Cardiac fibroblast (primary cell): ENCODE results near the gene A4GNT.
"Not testable (repeated sequence)": the region's sequence is repeated elsewhere in the genome, so short reads cannot be mapped to it uniquely, and the experiment has no call there.

Source experiments
- DNase-seq, 2 donors: peaks; one replicate each; pipeline versions ENCODE4 v3.0.0 to v3.0.0-alpha.2; 2010; ENCODE audit warnings: low read depth in 2 of 2
- H3K4me3 ChIP-seq, 2 donors: replicated peaks in 1 of 2; 1 replicate in 1 of 2; 2 replicates in 1 of 2; pipeline ENCODE4 v1.5.1; 2011; ENCODE audit warnings: low read depth in 2 of 2, low read length in 2 of 2, mild to moderate bottlenecking in 2 of 2, moderate library complexity in 1 of 2
- CTCF ChIP-seq: IDR thresholded peaks from one replicate; pipeline ENCODE4 v1.5.1; 2011; ENCODE audit warnings: low read depth, mild to moderate bottlenecking, low read length, inconsistent platforms

Gene A4GNT

GRCh38 chr3:138157743-138158142, 25.6 kb upstream of the A4GNT start:
- no peak for TF ChIP-seq CTCF
- no peak overlapping the region for H3K4me3 ChIP-seq
- DNase-seq, result no peak

DNA sequence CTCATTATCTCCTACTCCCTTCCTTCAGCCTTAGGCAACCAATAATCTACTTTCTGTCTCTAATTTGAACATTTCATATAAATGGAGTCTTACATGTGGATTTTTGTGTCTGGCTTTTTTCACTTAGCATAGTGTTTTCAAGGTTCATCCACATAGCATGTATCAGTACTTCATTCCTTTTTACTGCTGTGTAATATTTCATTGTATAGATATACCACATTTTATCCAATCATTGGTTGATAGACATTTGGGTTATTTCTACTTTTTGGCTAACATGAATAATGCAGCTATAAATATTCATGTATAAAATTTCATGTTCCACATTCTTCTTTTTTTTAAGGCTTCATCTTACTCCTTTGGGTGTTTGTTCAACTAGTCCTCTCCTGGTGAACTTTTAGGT, 22.3 kb upstream of the A4GNT start:
- no peak for DNase-seq
- no peak for TF ChIP-seq CTCF
- no peak overlapping the region for H3K4me3 ChIP-seq

GRCh38 chr3:138148503-138148902, 16.3 kb upstream of the A4GNT start:
- no peak for TF ChIP-seq CTCF
- no peak overlapping the region for H3K4me3 ChIP-seq
- no peak for DNase-seq

DNA sequence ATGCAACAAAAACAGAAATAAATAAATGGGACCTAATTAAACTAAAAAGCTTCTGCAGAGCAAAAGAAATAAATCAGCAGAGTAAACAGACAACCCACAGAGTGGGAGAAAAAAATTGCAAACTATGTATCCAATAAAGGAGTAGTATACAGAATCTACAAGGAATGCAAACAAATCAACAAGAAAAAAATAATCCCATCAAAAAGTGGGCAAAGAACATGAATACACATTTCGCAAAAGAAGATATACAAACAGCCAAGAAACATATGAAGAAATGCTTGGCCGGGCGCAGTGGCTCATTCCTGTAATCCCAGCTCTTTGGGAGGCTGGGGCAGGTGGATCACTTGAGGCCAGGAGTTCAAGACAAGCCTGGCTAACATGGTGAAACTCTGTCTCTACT, 10.0 kb upstream of the A4GNT start:
- H3K4me3 ChIP-seq, DNase-seq: not testable (repeated sequence)

DNA sequence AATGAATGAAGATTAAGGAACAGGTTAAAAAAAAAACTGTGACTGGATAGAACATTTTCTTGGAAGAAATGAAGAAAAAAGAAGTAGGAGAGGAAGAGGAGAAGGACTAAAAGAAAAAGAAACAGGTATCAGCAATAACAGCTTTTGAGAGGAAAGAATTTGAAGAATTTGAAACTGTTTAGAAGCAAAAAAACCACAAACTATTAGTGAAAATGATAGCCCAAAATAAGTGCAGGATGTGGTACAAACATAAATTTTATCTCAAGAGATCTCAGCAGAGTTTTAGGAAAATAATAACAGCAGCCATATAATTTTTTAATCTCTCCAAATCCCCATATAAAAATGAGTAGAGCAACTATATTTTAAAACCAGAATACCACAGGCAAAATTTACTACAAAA, 8.8 kb upstream of the A4GNT start:
- TF ChIP-seq CTCF, result no peak
- no peak for DNase-seq
- no peak overlapping the region for H3K4me3 ChIP-seq

DNA sequence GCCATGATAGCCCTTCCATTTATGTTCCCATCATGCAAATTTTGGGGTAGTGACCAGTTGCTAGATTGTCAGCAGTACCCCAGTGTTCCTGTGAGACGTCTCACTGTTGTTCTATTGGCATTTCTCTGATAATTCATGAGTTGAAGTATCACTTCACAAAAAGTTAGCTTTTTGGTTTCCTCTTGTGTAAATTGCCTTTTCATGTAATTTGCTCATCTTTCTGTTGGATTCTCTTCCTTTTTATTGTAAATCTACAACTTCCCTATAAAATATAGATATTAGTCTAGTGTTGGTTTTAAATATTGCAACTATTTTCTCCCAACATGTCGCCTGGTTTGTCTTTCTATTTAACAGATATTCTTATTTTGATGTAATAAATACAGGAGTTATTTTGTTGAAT, 7.5 kb upstream of the A4GNT start:
- no peak for TF ChIP-seq CTCF
- DNase-seq, result no peak
- H3K4me3 ChIP-seq, result no peak overlapping the region

DNA sequence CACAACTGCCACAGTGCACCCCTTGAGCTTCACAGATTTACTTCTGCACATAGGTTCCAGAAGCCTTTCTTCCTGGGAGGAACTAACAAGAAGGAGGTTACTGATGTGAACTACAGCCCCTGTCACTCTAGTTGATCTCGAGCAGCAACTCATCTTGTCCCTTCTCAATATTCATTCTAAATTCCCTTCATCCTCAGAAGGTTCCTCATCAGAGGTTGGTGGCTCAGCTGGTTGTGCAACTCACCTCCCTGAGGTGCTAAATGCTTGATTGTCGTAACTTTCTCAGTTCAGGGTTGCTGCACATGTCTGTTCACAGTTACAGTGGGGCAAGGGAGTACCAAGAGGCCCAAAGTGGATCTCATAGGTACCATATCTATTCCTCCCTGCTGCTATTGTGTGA, 5.7 kb upstream of the A4GNT start:
- no peak for TF ChIP-seq CTCF
- no peak overlapping the region for H3K4me3 ChIP-seq
- DNase-seq, result no peak

DNA sequence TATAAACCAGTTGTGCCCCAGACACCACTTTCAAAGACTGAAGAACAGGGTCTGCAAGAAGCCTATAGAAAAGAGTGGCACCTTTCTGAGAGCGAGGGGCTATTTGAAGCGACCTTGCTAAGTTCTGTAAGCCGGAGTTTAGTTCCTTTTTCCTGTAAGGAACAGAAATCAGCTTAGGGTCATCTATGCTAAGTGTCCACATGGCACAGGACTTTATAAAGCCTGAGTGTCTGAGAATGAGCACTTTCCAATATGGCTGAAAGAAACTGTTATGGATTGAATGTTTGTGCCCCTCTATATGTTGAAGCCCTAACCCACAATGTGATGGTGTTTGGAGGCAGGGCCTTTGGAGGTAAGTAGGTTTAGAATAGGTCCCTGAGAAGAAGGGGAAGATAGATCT, 4.0 kb upstream of the A4GNT start:
- no peak for DNase-seq
- TF ChIP-seq CTCF, result no peak
- no peak overlapping the region for H3K4me3 ChIP-seq
